GM18511 (cell line): ENCODE measurements around the gene ZBTB47.

Experiments used
- ATAC-seq: cut with Tn5 transposase; IDR thresholded peaks from one replicate; pipeline ENCODE4 v1.9.1; 2021; ENCODE audit warnings: mild to moderate bottlenecking, moderate library complexity; ENCODE audit not compliant: unreplicated experiment

The ZBTB47 gene

GRCh38 chr3:42698216-42698910 lies 44.9 kb downstream of the ZBTB47 start:
- ATAC-seq = no peak

- no peak for ATAC-seq
These were observed 45.4 kb downstream of the ZBTB47 start for GRCh38 chr3:42698911-42699230.

- ATAC-seq = no peak
These were observed 46.0 kb downstream of the ZBTB47 start for GRCh38 chr3:42699511-42699971.

- ATAC-seq = no peak
These were observed 47.1 kb downstream of the ZBTB47 start for GRCh38 chr3:42700366-42701288.

- ATAC-seq = no peak
These were observed 48.0 kb downstream of the ZBTB47 start for GRCh38 chr3:42701371-42702065.

- no peak for ATAC-seq
These were observed 48.8 kb downstream of the ZBTB47 start, which contains the start of gene HHATL for GRCh38 chr3:42702066-42702951. Gene HHATL, minus strand, starts transcription at chr3:42702798. Its CDS starts 1,972 bp downstream, at chr3:42700826.

- no peak for ATAC-seq
These were observed 49.6 kb downstream of the ZBTB47 start for GRCh38 chr3:42702982-42703694.

- ATAC-seq = no peak
These were observed 50.2 kb downstream of the ZBTB47 start for GRCh38 chr3:42703695-42704025.

- no peak for ATAC-seq
These were observed 50.8 kb downstream of the ZBTB47 start for GRCh38 chr3:42704136-42704841.

- ATAC-seq = no peak
These were observed 51.7 kb downstream of the ZBTB47 start for GRCh38 chr3:42705058-42705767.

- no peak for ATAC-seq
These were observed 52.6 kb downstream of the ZBTB47 start for GRCh38 chr3:42705962-42706585.

- no peak for ATAC-seq
These were observed 53.5 kb downstream of the ZBTB47 start for GRCh38 chr3:42706721-42707619.

GRCh38 chr3:42707620-42708355 lies 54.3 kb downstream of the ZBTB47 start:
- ATAC-seq = no peak

- no peak for ATAC-seq
These were observed 55.2 kb downstream of the ZBTB47 start for GRCh38 chr3:42708611-42709151.

GRCh38 chr3:42709621-42710020 lies 56.1 kb downstream of the ZBTB47 start:
- ATAC-seq = no peak

GRCh38 chr3:42710323-42711021 lies 57.0 kb downstream of the ZBTB47 start:
- no peak for ATAC-seq
